Parathyroid adenoma (tissue), 2 donors: ENCODE data around the gene MBLAC1.

Experiments
- H2AFZ ChIP-seq: fragments of 300-600 bp; sonication (generic); one replicate; pipeline ENCODE4 v1.7.0; 2017; ENCODE audit warnings: antibody characterized with exemption, mild to moderate bottlenecking
- H3K27ac ChIP-seq: fragments of 300-600 bp; sonication (generic); one replicate; pipeline ENCODE4 v1.7.0; 2017
- H3K27me3 ChIP-seq: fragments of 300-600 bp; sonication (generic); one replicate; pipeline ENCODE4 v1.7.0; 2017; ENCODE audit warnings: low read length; ENCODE audit not compliant: control insufficient read depth, insufficient read depth
- H3K36me3 ChIP-seq: fragments of 300-600 bp; sonication (generic); one replicate; pipeline ENCODE4 v1.7.0; 2017; ENCODE audit warnings: low read length; ENCODE audit not compliant: control insufficient read depth, insufficient read depth
- H3K4me1 ChIP-seq: fragments of 300-600 bp; sonication (generic); one replicate; pipeline ENCODE4 v1.7.0; 2017; ENCODE audit warnings: control low read depth
- H3K4me2 ChIP-seq: fragments of 300-600 bp; sonication (generic); one replicate; pipeline ENCODE4 v1.7.0; 2017; ENCODE audit warnings: low read length
- H3K4me3 ChIP-seq: fragments of 300-600 bp; sonication (generic); one replicate; pipeline ENCODE4 v1.7.0; 2017; ENCODE audit warnings: low read depth, low read length
- H3K79me2 ChIP-seq: fragments of 300-600 bp; sonication (generic); one replicate; pipeline ENCODE4 v1.7.0; 2017; ENCODE audit warnings: control low read depth
- H3K9ac ChIP-seq: fragments of 300-600 bp; sonication (generic); one replicate; pipeline ENCODE4 v1.7.0; 2017; ENCODE audit warnings: mild to moderate bottlenecking
- H3K9me3 ChIP-seq: fragments of 300-600 bp; sonication (generic); one replicate; pipeline ENCODE4 v1.7.0; 2017; ENCODE audit warnings: low read length; ENCODE audit not compliant: control insufficient read depth
- TF ChIP-seq, protein P1 (sequence below): fragments of 300-600 bp; sonication (generic); IDR thresholded peaks from one replicate; pipeline ENCODE4 v1.7.0; 2017; ENCODE audit warnings: antibody characterized with exemption, mild to moderate bottlenecking
- donor health status: primary hyperparathyroidism.

The MBLAC1 gene

DNA sequence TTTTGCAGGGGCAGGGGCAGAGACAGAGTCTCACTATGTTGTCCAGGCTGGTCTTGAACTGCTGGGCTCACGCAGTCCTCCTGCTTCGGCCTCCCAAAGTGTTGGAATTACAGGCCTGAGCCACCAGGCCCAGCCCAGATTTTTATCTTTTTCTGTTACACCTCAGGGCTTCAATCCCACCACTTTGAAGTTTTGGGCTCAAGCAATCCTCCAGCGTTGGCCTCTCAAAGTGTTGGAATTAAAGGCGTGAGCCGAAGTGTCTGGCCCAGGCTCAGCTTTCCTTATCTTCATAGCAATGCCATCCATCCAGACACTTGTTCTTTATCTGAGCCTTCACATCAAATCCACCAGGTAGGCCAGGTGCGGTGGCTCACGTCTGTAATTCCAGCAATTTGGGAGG lies 11.7 kb upstream of the MBLAC1 start:
- no peaks in the 10 kb centered on the region for H3K9me3 ChIP-seq
- H3K9ac ChIP-seq: no peak overlapping the region
- no peaks in the 10 kb centered on the region for H3K27me3 ChIP-seq
- TF ChIP-seq, protein P1, sequence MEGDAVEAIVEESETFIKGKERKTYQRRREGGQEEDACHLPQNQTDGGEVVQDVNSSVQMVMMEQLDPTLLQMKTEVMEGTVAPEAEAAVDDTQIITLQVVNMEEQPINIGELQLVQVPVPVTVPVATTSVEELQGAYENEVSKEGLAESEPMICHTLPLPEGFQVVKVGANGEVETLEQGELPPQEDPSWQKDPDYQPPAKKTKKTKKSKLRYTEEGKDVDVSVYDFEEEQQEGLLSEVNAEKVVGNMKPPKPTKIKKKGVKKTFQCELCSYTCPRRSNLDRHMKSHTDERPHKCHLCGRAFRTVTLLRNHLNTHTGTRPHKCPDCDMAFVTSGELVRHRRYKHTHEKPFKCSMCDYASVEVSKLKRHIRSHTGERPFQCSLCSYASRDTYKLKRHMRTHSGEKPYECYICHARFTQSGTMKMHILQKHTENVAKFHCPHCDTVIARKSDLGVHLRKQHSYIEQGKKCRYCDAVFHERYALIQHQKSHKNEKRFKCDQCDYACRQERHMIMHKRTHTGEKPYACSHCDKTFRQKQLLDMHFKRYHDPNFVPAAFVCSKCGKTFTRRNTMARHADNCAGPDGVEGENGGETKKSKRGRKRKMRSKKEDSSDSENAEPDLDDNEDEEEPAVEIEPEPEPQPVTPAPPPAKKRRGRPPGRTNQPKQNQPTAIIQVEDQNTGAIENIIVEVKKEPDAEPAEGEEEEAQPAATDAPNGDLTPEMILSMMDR: no peak
- H3K79me2 ChIP-seq: peaks cover 2% of the 10 kb centered on the region
- H3K27ac ChIP-seq: no peak overlapping the region
- no peak overlapping the region for H3K4me3 ChIP-seq
- no peak overlapping the region for H2AFZ ChIP-seq
- peaks cover 4% of the 10 kb centered on the region for H3K4me1 ChIP-seq
- H3K4me2 ChIP-seq: no peak overlapping the region
- H3K36me3 ChIP-seq: no peaks in the 10 kb centered on the region

DNA sequence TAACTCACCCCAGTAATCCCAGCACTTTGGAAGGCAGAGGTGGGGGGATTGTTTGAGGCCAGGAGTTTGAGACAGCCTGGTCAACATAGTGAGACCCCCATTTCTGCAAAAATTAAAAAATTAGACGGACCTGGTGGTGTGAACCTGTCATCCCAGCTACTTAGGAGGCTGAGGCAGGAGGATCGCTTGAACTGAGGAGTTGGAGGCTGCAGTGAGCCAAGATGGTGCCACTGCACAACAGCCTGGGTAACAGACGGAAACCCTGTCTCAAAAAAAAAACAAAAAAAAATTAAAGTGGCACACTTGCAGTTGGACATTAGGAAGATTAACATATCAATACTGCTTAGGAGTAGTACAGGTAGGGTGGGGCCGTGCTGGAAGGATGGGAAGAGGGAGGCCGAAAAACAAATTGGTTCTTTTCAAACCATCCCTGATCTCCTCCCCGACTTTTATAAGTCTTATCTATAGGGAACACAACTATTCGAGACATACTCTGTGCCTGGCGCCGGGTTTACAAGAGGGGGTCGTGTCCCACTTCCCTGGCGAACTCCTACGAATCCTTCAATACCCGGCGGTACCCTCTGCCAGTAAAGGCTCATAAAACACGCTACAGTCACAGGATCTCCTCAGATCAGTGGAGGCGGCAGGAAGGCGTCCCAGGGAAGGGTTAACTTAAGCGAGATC lies 8.2 kb upstream of the MBLAC1 start:
- peak overlapping the region; percentile 95 for H3K4me3 ChIP-seq
- H3K27ac ChIP-seq: peak overlapping the region; percentile 97
- H3K9ac ChIP-seq: no peak overlapping the region
- no peaks in the 10 kb centered on the region for H3K27me3 ChIP-seq
- H3K36me3 ChIP-seq: no peaks in the 10 kb centered on the region
- peaks cover 8% of the 10 kb centered on the region for H3K79me2 ChIP-seq
- TF ChIP-seq, protein P1: no peak
- H2AFZ ChIP-seq: peak overlapping the region; percentile 97
- H3K4me1 ChIP-seq: peaks cover 7% of the 10 kb centered on the region
- no peaks in the 10 kb centered on the region for H3K9me3 ChIP-seq
- peak overlapping the region; percentile 92 for H3K4me2 ChIP-seq

DNA sequence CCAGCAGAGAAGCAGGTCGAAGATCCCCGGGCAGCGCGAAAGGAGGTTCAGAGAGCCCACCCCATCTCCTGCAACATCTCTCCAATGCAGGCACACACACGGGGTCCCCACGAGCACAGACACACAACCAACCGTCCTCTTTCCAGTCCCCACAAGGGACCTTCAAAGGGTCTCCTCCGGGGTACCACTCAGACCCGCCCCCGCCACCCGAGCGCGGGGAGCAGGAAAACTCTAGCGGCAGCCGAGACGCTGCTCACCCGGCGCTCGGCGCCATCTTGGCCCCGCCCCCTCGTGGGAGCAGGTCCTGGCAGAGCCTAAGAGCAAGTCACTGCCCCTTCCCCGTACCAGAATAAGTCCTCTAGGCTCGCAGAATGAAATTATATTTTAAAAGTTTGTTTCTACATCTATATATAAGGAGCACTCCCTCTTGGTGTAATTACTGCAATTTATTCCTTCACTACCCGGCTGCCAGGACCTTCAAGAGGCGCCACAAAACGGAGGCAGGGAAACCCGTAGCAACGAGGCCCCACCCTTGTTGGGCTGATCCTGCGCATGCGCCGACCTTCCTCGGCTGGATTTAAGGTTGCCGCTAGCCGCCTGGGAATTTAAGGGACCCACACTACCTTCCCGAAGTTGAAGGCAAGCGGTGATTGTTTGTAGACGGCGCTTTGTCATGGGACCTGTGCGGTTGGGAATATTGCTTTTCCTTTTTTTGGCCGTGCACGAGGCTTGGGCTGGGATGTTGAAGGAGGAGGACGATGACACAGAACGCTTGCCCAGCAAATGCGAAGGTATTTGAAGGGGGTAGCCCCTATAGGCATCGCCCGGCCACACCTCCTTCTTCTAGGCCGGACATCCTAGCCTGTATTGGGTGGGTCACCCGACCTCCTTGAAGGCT lies 7.4 kb upstream of the MBLAC1 start, which contains the start of the genes CNPY4 and TAF6:
Gene CNPY4, plus strand, starts transcription at position 563 of the 898 bp plus-strand sequence. Its CDS starts 111 bp downstream, at position 674.
Gene TAF6, minus strand, starts transcription at position 287 of the 898 bp plus-strand sequence. CDS start 5,149 bp downstream, outside the sequence.
- Histone ChIP-seq H3K4me2 (peak within 1 kb of the TSS; percentile 92), H3K79me2 (peaks cover 8% of the 10 kb centered on the region), H2AFZ (peak within 1 kb of the TSS; percentile 97), H3K4me1 (peaks cover 7% of the 10 kb centered on the region), H3K9me3 (no peaks in the 10 kb centered on the region), H3K27me3 (no peaks in the 10 kb centered on the region), H3K36me3 (no peaks in the 10 kb centered on the region), H3K27ac (peak within 1 kb of the TSS; percentile 97), H3K9ac (peak within 1 kb of the TSS; percentile 31), H3K4me3 (peak within 1 kb of the TSS; percentile 95)
- TF ChIP-seq, protein P1: peak; percentile 10

DNA sequence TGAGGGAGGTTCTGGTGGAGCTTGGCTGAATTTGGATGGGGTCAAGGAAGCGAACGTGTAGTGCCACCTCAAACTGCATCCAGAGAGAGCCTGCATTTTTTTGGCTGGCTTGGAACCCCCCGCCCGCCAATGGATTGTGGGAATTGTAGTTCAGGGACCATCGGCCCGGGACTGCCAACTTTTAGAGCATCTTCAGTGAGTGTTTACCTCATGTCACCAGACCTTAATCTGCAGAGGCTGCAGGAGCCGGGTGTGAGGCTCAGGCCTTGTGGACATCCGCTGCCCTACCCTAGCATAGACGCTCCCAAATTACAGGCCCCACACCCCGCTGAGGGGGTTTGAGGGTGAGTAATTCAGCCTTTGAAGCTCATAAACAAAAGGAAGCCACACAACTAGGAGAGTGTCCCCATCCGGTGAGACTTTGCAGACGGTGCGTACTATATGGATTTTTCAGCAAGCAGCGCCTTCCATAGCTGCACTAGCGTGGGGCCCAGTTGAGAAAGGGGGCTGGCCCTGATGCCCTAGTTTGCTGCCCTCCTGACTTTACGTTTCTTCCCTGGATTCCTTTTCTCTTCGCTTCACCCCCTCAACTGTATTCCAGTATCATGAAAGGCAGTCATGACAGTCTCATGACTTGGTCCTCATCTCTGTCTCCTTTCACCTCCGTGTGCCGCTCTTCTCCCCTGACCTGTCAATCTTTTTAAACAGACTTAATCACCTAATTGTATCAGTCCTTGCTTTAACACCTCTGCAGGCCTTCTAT lies 6.6 kb upstream of the MBLAC1 start:
- no peaks in the 10 kb centered on the region for H3K36me3 ChIP-seq
- no peaks in the 10 kb centered on the region for H3K9me3 ChIP-seq
- peak overlapping the region; percentile 97 for H2AFZ ChIP-seq
- peak overlapping the region; percentile 97 for H3K27ac ChIP-seq
- H3K27me3 ChIP-seq: no peaks in the 10 kb centered on the region
- peaks cover 7% of the 10 kb centered on the region for H3K4me1 ChIP-seq
- H3K9ac ChIP-seq: no peak overlapping the region
- peak overlapping the region; percentile 95 for H3K4me3 ChIP-seq
- peak overlapping the region; percentile 92 for H3K4me2 ChIP-seq
- H3K79me2 ChIP-seq: peaks cover 8% of the 10 kb centered on the region
- TF ChIP-seq, protein P1: no peak
